ENCODE data around the gene RABEP2.
"Not testable (repeated sequence)": the region's sequence is repeated elsewhere in the genome, so short reads cannot be mapped to it uniquely, and the experiment has no call there.

The RABEP2 gene

DNA sequence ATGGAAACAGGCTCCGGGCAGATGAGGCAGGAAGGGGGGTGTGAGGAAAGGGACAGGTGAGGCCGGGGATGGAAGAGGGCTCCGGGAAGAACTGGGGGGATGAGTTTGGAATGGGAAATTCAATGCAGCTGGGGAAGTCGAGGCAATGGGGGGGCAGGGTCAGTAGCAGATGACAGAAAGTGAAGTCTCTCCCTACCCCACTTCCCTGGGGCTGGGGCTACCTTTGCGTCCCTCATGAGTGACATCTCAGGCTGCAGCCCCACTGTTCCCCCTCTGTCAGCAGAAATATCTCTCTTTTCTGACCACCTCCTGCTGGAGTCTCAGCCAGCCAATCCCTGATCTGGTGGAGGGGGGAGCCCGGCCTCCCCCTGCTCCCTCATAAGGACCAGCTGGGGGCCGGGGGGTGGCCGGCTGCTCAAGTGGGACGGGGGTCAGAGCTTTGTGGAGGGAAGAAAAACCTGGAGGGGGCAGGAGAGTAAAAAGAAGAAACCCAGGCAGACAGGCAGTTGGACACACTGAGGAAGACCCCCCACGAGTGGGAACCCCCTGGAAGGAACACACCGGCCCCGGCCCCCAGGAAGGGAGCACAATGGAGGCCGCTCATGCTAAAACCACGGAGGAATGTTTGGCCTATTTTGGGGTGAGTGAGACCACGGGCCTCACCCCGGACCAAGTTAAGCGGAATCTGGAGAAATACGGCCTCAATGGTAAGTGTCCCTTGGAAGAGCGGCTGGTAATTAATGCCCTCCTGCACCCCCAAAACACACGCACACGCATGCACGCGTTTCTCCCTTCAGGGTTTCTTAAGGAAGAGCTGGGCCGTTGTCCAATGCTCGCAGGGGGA is 46.7 kb downstream of the RABEP2 start, which contains the start of gene ATP2A1:
Gene ATP2A1 (plus strand): TSS at position 406 of the 844 bp plus-strand sequence. CDS start 184 bp downstream, at position 590.
- DNase-seq: no peak

GRCh38 chr16:28877655-28878000 is 47.4 kb downstream of the RABEP2 start:
- no peak for DNase-seq

DNA sequence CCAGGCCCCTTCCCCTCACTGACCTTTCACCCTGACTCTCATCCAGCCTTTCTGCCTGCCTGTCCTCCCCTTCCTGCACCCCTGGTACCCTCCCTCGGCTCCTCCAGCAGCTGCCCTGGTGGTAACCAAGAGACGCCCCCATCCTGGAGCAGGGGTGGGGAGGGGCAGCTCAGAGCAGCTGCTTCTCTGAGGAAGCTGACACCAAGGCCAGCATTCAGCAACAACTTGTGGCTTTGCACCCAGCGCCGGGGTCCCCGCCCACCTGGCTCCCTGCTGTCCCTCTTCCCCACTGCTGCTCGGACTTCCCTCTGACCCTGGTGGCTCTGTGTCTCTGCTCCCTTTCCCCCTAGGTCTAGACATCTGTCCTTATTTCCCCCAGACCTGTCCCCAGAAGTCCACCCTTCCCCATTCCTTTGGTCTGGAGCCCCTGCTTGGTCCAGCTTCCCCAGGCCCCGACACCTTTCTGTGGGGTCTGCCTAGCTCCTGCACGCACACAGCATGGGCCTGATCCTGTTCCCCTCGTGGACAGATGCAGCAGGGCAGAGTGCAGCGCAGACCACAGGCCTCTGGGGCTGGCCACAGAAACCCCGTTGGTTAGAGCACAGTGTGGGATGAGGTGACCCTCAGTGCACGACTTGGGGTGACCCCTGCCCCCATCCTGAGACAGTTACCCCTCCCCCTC is 47.9 kb downstream of the RABEP2 start:
- DNase-seq: no peak

- no peak for DNase-seq
Observed at GRCh38 chr16:28876019-28876659, 48.9 kb downstream of the RABEP2 start.

DNA sequence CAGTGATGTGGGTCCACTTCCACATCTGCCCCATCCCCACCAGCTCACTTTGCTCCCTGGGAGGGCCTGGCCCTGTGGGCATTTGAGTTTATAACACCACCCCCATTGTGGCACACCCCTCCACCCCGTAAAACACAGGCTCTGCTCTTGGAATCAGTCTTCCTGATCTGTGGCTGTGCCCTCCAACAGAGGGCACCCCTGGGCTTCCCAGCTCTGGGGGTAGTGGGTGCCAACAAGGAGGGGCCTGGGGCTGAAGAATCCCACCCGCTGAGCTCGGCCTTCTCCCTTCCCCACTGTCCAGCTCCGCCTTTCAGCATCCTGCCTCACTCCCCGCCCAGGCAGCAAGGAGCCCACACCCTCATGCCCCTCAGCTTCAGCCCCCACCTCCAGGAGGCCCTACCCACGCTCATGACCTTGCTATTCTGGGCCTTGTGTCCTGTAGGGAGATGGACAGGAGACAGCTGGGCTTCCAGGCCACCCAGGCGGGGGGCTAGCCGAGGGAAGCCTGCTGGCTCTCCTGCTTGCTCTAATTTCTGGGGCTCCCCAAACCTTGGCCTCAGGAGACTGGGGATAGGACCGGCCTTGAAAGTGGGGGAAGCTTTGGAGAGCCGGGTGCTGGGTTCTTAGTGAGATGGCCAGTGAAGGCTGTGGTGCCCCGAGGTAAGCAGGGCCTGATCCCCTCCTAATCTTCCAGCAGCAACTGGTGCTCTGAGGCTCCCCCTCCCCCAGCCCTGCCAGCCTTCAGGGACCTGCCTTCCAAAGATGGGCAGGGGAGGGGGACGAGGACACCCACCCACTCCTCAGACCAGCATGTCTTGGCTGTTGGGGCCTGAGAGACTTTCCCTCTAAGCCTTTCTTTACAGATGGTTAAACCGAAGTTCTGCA is 49.7 kb downstream of the RABEP2 start:
- DNase-seq: no peak

- no peak for DNase-seq
Observed at GRCh38 chr16:28874406-28874805, 50.6 kb downstream of the RABEP2 start.

GRCh38 chr16:28873543-28874201 is 51.4 kb downstream of the RABEP2 start:
- peak; percentile 59 to 70 for DNase-seq

DNA sequence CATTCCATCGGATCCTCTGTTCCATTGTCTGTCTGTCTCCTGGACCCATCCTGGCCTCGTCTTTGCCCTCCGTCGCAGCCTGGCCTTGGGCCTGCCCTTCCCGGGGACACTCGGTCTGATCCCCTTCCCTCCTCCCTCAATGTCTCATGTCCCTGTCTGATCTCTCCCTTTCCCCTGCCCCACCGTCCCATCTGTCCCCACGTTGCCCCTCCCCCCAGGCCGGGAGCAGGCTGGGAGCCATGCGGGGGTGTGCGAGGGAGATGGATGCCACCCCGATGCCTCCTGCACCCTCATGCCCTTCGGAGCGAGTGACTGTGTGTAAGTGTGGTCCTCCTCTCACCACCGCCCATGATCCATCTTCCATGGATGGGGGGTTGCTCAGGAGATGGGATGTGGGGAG is 52.1 kb downstream of the RABEP2 start:
- DNase-seq: no peak

DNA sequence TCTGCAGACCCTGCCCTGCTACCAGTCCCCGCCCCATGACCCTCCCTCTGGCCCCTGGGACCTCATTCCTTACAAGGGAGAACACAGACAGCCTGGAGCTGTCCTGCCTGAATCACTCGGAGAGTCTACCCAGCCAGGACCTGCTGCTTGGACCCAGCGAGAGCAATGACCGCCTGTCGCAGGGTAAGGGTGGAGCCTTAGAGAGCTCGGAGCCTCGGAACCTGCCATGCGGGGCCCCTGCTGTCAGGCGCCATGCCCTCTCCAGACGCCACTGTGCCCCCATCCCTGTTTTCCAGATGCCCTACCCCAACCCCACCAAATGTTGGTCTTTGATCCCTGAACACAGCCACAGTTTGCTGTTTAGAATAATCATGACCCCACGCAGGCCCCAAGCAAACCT is 55.8 kb downstream of the RABEP2 start:
- no peak for DNase-seq

- DNase-seq: not testable (repeated sequence)
Observed at GRCh38 chr16:28867646-28868045, 57.4 kb downstream of the RABEP2 start.

DNA sequence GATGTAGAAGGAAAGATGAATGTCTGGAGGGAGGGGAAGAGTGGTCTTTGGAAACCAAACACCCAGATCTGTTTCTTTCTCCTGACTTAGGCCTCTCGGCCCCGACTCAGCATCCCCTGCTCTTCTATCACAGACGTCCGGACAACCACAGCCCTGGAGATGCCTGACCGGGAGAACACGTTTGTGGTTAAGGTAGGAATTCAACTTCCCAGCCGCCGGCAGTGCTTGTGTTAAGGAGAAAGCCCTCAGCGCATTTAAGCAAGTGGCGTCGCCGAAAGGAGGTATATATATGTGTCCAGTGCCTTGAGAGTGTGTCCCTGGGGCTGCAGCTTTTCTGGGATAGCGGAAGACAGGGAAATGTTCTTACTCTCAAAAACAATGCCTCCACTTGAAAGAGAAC is 57.8 kb downstream of the RABEP2 start:
- no peak for DNase-seq

- DNase-seq: no peak
Observed at GRCh38 chr16:28866454-28866804, 58.6 kb downstream of the RABEP2 start.

GRCh38 chr16:28865722-28866453 is 59.1 kb downstream of the RABEP2 start:
- DNase-seq: no peak

DNA sequence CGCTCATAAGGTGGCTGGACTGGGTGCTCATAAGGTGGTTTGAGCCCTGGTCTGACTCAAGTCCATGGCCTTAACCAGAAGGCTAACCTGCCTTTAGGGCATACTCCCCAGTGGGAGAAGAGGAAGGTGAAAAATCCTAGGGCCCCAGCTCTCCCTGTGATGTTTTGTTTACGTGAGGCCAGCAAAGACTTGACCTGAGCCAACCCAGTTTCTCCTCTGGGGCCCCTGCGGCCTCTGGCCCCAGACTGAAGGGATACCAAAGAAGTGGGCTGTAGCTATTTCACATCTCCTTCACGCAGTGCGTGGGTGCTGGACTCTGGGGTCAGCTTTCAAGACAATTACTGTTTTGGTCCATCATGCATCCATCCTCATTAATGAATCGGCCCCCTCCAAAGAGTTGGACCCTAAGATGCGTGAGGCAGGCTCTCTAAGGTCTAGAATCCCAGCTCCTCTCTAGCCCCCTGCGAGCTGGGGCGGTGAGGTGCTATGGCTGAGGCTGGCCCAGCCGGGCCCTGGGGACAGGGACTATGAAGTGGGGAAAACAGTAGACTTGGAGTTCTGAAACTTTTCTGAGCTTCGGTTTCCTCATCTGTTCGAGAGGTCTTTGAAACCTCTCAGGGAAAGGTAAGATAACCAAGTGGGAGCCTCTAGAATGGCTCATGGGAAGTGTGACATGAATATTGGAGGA is 59.9 kb downstream of the RABEP2 start:
- DNase-seq: no peak

DNA sequence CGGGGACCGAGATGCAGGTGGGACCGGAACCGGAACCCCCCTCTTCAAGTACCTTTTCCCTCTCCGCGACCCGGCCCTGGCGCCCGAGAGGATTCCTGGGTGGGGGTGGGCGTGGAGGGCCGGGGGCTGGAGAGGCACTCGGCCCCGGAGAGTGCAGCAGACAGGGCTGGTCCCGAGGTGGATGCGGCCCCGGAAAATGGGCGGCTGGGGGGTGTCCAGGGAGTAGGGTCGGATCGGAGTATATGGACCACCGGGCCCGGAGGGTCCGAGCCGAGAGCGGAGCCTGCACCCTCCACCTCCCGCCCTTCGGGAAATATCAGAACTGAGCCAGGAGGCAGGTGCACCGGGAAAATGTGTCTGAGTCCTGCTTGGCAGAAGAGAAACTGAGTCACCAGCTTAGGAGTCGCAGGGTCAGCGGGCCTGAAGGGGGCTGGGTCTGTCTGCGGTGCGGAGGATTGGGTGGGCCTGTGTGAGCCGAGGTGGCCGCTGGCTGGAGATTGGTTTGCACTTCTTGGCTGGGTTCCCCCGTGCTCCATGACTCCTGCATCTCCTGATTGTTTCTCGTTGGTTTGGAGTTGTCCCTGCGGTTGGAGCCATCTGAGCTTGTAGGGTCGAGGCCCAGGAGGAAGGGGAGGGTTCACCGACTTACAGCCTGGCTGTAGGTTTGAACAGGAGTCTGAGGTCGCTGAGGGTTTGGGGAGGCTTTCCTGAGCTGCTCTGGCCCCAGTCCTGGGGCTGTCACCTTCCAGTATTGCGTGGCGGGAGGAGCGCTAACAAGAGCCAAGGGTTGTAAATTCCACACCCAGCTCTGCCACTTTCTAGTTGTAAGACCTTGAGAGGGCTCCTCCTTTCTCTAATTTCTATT is 60.9 kb downstream of the RABEP2 start:
- no peak for DNase-seq

DNA sequence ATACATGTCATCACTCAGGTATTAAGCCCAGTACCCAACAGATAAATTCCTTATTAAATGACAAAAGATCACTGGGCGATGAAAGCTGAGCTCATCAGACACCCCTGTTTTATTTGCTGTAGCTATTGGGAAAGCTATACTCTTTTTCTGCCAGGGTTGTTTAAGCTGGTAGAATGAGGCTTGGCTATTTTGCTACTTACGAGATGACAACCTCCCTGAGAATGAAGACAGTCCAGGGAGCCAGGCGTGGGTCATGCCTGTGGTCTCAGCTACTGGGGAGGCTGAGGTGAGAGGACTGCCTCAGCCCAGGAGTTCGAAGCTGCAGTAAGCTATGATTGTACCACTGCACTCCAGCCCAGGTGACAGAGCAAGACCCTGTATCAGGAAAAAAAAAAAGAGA is 65.7 kb downstream of the RABEP2 start:
- no peak for DNase-seq

DNA sequence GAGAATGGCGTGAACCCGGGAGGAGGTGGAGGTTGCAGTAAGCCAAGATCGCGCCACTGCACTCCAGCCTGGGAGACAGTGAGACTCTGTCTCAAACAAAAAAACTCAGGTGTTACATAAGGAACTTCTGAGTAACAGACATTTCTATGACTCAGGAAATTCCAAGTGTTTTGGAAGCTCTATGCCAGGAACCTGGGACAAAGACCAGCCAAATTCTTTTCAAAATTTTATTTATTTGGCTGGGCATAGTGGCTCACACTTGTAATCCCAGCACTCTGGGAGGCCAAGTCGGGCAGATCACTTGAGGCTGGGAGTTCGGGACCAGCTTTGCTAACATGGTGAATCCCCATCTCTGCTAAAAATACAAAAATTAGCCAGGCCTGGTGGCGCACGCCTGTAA is 66.6 kb downstream of the RABEP2 start:
- no peak for DNase-seq

Data from activated CD4-positive, alpha-beta T cell treated with anti-CD3 and anti-CD28 coated beads, Interleukin-2, amount 50 U/mL, for 48 hours (primary cell).